Uterus (tissue), 2 donors: ENCODE measurements around the gene U2SURP.

Experiments used
- CTCF ChIP-seq, 4 experiments: fragments of 200-600 bp in 2 of 4; fragments of 450-650 bp in 2 of 4; sonication (generic) in 2 of 4; IDR thresholded peaks; one replicate each; pipeline ENCODE4 v1.5.1; 2016 to 2019; ENCODE audit warnings: antibody characterized with exemption in 4 of 4, mild to moderate bottlenecking in 2 of 4, moderate library complexity in 1 of 4
- POLR2A ChIP-seq, 2 donors: fragments of 450-650 bp; IDR thresholded peaks; one replicate each; pipeline ENCODE4 v1.6.1; 2016; ENCODE audit warnings: antibody characterized with exemption in 2 of 2, mild to moderate bottlenecking in 1 of 2, moderate library complexity in 1 of 2

- no peak for TF ChIP-seq CTCF (IDR thresholded peaks at IDR 0.05)
- TF ChIP-seq POLR2A (IDR thresholded peaks at IDR 0.05): no peak
These were observed 29.9 kb upstream of the U2SURP start for GRCh38 chr3:142971431-142971830.
